ENCODE data around the gene OR51S1.

- no peak for TF ChIP-seq CTCF (IDR thresholded peaks at IDR 0.05)
- TF ChIP-seq ZFX (IDR thresholded peaks at IDR 0.05; ENCODE audit: borderline replicate concordance) = no peak
These were observed 18.1 kb downstream of the OR51S1 start for GRCh38 chr11:4830909-4831308.

Data from 22Rv1 (cell line).